IPS-20b (cell line): ENCODE results near the gene NTN3.
A peak's percentile ranks its signal among the peaks of the same experiment; 100 is the strongest.

Experiments used
- H3K27ac ChIP-seq: one replicate; pipeline ENCODE4 v1.5.1; 2013; ENCODE audit warnings: low read length
- H3K27me3 ChIP-seq: 2 replicates; pipeline ENCODE4 v1.6.1; 2013; ENCODE audit warnings: mild to moderate bottlenecking, low read length, inconsistent platforms; ENCODE audit not compliant: insufficient read depth
- H3K36me3 ChIP-seq: 2 replicates; pipeline ENCODE4 v1.6.1; 2013; ENCODE audit warnings: low read depth, mild to moderate bottlenecking, inconsistent platforms, low read length, moderate library complexity; ENCODE audit not compliant: insufficient read depth
- H3K4me1 ChIP-seq: 2 replicates; pipeline ENCODE4 v1.6.1; 2013; ENCODE audit warnings: mild to moderate bottlenecking, control low read depth, inconsistent platforms, low read length, moderate library complexity; ENCODE audit not compliant: insufficient read depth
- H3K4me3 ChIP-seq: 2 replicates; pipeline ENCODE4 v1.5.1; 2013; ENCODE audit warnings: mild to moderate bottlenecking, low read length, inconsistent platforms
- H3K9ac ChIP-seq: 2 replicates; pipeline ENCODE4 v1.6.1; 2013; ENCODE audit warnings: low read depth, mild to moderate bottlenecking, inconsistent platforms, low read length, moderate library complexity
- H3K9me3 ChIP-seq: 2 replicates; pipeline ENCODE4 v1.6.1; 2013; ENCODE audit warnings: mild to moderate bottlenecking, low read depth, low read length, inconsistent platforms; ENCODE audit not compliant: insufficient read depth

NTN3 gene

DNA sequence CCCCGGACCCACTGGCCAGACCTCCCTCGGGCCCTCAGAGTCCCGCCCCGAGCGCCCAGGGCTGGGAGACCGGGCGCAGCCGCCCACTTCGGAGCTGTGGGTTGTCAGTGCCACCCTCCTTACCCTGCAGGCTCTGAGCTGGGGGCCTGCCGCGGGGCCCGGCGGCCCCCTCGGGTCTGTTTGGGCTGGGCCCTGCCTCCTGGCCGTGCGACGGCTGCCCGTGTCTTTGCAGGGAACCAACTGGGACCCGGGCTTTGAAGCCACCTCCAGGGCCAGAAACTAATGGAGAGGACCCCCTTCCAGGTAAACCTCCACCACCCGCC is 10.7 kb upstream of the NTN3 start:
- Histone ChIP-seq H3K9me3 (no peaks in the 10 kb centered on the region), H3K4me1 (no peaks in the 10 kb centered on the region; the same call in 1 of the 2 replicates), H3K9ac (peak overlapping the region; percentile 80; the same call in 1 of the 2 replicates), H3K36me3 (peaks cover 51% of the 10 kb centered on the region), H3K27ac (no peak overlapping the region), H3K27me3 (no peaks in the 10 kb centered on the region), H3K4me3 (peak overlapping the region; percentile 85)

DNA sequence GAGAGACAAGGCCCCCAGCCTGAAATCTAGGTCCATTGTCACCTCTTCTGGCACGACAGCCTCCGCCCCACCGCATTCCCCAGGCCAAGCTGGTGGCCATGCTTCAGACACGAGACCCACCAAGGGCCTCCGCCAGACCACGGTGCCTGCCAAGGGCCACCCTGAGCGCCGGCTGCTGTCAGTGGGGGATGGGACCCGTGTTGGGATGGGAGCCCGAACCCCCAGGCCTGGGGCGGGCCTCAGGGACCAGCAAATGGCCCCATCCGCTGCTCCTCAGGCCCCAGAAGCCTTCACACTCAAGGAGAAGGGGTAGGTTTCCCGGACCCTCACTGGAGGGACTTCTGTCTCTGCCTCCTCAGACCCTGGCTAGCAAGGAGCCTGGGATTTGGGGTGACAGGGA is 10.2 kb upstream of the NTN3 start:
- no peak overlapping the region for H3K27ac ChIP-seq
- peak overlapping the region; percentile 85 for H3K4me3 ChIP-seq
- H3K4me1 ChIP-seq, result no peaks in the 10 kb centered on the region; the same call in 1 of the 2 replicates
- H3K27me3 ChIP-seq, result no peaks in the 10 kb centered on the region
- peaks cover 45% of the 10 kb centered on the region for H3K36me3 ChIP-seq
- H3K9ac ChIP-seq, result peak overlapping the region; percentile 80; the same call in 1 of the 2 replicates
- H3K9me3 ChIP-seq, result no peaks in the 10 kb centered on the region

GRCh38 chr16:2462031-2462866 is 8.8 kb upstream of the NTN3 start:
- H3K9me3 ChIP-seq, result no peaks in the 10 kb centered on the region
- H3K27me3 ChIP-seq, result peaks cover 2% of the 10 kb centered on the region; the same call in 1 of the 2 replicates
- no peak overlapping the region for H3K9ac ChIP-seq
- no peak overlapping the region for H3K27ac ChIP-seq
- H3K4me1 ChIP-seq, result no peaks in the 10 kb centered on the region; the same call in 1 of the 2 replicates
- H3K36me3 ChIP-seq, result peaks cover 32% of the 10 kb centered on the region
- H3K4me3 ChIP-seq, result no peak overlapping the region

DNA sequence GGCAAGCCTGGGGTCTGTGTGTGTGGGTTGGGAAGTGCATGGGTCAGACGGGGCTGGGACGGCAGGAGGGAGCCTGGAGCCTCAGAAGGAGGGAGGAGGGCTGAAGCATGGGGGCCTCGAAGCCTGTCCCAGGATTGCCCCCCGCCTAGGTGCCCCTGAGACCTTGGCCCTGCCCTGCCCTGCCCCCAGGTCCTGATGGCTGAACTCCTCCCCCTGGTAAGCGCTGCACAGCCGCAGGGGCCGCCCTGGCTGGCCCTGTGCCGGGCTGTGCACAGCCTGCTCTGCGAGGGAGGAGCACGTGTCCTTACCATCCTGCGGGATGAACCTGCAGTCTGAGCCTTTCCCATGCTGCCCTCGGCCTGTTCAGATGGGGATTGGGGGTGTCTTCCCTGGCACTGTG is 6.8 kb upstream of the NTN3 start:
- H3K36me3 ChIP-seq, result peaks cover 23% of the 10 kb centered on the region
- H3K4me3 ChIP-seq, result no peak overlapping the region
- no peak overlapping the region for H3K27ac ChIP-seq
- H3K4me1 ChIP-seq, result peaks cover 3% of the 10 kb centered on the region; the same call in 1 of the 2 replicates
- peaks cover 19% of the 10 kb centered on the region for H3K27me3 ChIP-seq
- H3K9me3 ChIP-seq, result no peaks in the 10 kb centered on the region
- no peak overlapping the region for H3K9ac ChIP-seq

DNA sequence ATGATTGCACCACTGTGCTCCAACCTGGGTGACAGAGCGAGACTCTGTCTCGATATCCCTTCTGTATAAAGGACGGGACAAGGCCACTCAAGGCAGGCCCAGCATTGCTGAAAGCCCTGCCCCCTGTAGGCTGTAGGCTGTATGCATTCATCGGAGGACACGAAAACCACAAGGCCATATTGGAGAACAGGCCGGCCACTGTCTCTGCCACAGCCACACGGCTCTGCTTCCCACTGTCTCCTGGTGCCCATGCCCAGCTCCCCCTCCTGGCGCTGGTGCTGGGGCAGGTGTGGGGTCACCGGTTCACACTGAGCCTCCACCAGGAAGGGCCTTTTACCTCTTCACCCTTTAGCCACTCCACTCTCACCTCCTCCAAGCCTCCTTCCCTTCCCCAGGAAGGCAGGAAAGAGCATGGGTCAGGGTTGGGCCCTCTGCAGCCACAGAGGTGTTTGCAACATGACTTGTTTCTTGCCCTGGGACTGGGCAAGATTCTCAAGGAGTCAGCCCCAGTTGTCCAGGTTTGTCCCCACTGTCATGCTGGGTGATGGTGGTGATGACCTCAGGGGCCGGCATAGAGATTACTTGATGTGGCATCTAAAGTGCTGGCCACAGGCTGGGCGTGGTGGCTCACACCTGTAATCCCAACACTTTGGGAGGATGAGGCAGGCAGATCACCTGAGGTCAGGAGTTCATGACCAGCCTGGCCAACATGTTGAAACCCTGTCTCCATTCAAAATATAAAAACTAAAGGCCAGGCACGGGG is 5.3 kb upstream of the NTN3 start:
- Histone ChIP-seq H3K9me3 (no peaks in the 10 kb centered on the region), H3K4me1 (peaks cover 6% of the 10 kb centered on the region), H3K9ac (no peak overlapping the region), H3K27ac (no peak overlapping the region), H3K4me3 (no peak overlapping the region), H3K27me3 (peaks cover 34% of the 10 kb centered on the region), H3K36me3 (peaks cover 23% of the 10 kb centered on the region)

- no peak overlapping the region for H3K27ac ChIP-seq
- peaks cover 6% of the 10 kb centered on the region for H3K4me1 ChIP-seq
- no peaks in the 10 kb centered on the region for H3K9me3 ChIP-seq
- peaks cover 12% of the 10 kb centered on the region; the same call in 1 of the 2 replicates for H3K36me3 ChIP-seq
- peak overlapping the region; percentile 61; the same call in 1 of the 2 replicates for H3K9ac ChIP-seq
- H3K4me3 ChIP-seq, result no peak overlapping the region; the same call in 1 of the 2 replicates
- peaks cover 44% of the 10 kb centered on the region for H3K27me3 ChIP-seq
These were observed 4.2 kb upstream of the NTN3 start for GRCh38 chr16:2466667-2467527.

GRCh38 chr16:2467528-2468232 is 3.4 kb upstream of the NTN3 start:
- Histone ChIP-seq H3K9ac (peak overlapping the region; percentile 73; the same call in 1 of the 2 replicates), H3K27me3 (peaks cover 52% of the 10 kb centered on the region), H3K9me3 (no peaks in the 10 kb centered on the region), H3K4me1 (peaks cover 6% of the 10 kb centered on the region), H3K27ac (no peak overlapping the region), H3K36me3 (0 out of 2 replicates have a peak, but pooled peaks cover 5% of the 10 kb centered on the region), H3K4me3 (peak overlapping the region; percentile 64; the same call in 1 of the 2 replicates)

GRCh38 chr16:2468233-2468724 is 2.8 kb upstream of the NTN3 start:
- peaks cover 58% of the 10 kb centered on the region for H3K27me3 ChIP-seq
- no peaks in the 10 kb centered on the region for H3K9me3 ChIP-seq
- no peak overlapping the region for H3K27ac ChIP-seq
- H3K4me3 ChIP-seq, result peak overlapping the region; percentile 64
- peak overlapping the region; percentile 73; the same call in 1 of the 2 replicates for H3K9ac ChIP-seq
- 0 out of 2 replicates have a peak, but pooled peaks cover 3% of the 10 kb centered on the region for H3K36me3 ChIP-seq
- H3K4me1 ChIP-seq, result peaks cover 6% of the 10 kb centered on the region

DNA sequence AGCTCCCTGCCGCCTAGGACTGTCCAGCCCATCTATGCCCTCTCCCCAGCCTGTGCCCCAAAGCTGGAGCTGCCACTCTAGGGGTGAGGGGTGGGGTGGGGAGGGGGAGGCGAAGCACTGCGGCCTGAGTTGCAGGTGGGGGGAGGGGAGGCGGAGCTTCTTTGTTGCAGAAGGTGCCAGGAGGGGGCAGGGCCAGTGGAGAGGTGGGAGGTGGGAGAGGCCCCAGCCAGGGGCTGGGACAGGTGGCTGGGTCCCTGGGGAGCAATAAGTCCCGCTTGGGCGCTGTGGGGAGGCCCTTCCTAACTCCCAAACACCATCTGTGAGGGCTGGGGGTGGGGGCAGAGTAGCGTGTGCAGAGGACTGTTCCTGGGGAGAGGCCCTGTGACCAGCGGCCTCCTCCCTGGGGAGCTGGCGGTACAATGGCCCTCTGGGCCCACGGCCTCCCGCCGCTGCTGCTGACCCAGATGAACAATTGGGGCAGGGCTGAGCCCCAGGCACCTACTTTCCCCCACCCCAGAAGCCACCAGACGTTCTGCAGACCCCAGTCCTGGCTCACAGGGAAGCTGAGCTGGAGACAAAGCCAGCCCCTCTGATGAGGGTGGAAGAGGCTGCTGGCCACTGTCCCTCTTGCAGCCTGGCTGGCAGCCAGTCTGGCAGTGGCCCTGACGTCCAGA is 2.2 kb upstream of the NTN3 start:
- H3K9ac ChIP-seq, result peak overlapping the region; percentile 73; the same call in 1 of the 2 replicates
- H3K9me3 ChIP-seq, result no peaks in the 10 kb centered on the region
- peaks cover 6% of the 10 kb centered on the region for H3K4me1 ChIP-seq
- H3K36me3 ChIP-seq, result no peaks in the 10 kb centered on the region
- H3K4me3 ChIP-seq, result peak overlapping the region; percentile 64
- H3K27me3 ChIP-seq, result peaks cover 62% of the 10 kb centered on the region
- H3K27ac ChIP-seq, result no peak overlapping the region
